GM12878 (cell line): Measurements from ENCODE around the gene FBXO42. TPM values are rescaled to one million over a fixed set of nuclear protein-coding genes. Genes with fewer than 3 reads are reported as not detected.

Experiments
- ATAC-seq: fragments of 200-7000 bp; cut with Tn5 transposase; 3 replicates; pipeline ENCODE4 v1.9.1; 2020; ENCODE audit warnings: mild to moderate bottlenecking, moderate library complexity
- BruUV-seq: library from RNA; stranded (reverse); fragments of 400-500 nt; replicated peaks from 2 replicates; lab custom pipeline; 2021; lab: Mats Ljungman, UMichigan
- CTCF ChIA-PET: fragments of 300-600 bp; sonication (Branson Sonifier 250); formaldehyde crosslinking; extraction: SDS; loops from one replicate; lab custom pipeline; 2021; ENCODE audit warnings: inconsistent platforms; lab: Yijun Ruan, JAX
- POLR2A ChIA-PET: fragments of 350-600 bp; formaldehyde crosslinking; extraction: SDS; loops from one replicate; lab custom pipeline; 2021; ENCODE audit warnings: inconsistent platforms; lab: Charles Lee
- RAD21 ChIA-PET: fragments of 300-600 bp; sonication (Branson Sonifier 250); formaldehyde crosslinking; loops from one replicate; lab custom pipeline; 2023; ENCODE audit warnings: antibody characterized with exemption; ENCODE audit not compliant: unreplicated experiment; lab: Charles Lee
- SMC1A ChIA-PET: fragments of 300-600 bp; sonication (Branson Sonifier 250); formaldehyde crosslinking; loops from one replicate; lab custom pipeline; 2023; ENCODE audit not compliant: unreplicated experiment, uncharacterized antibody; lab: Charles Lee
- DNase-seq: peaks from one replicate; pipeline ENCODE4 v3.0.0-alpha.2; 2011; ENCODE audit warnings: low read depth, low spot score
- FAIRE-seq: peaks from 3 replicates; lab custom pipeline; 2011; peaks lifted over from hg19 to GRCh38; lab: Jason Lieb, UNC
- H2AFZ ChIP-seq: 2 replicates; pipeline ENCODE4 v1.6.0; 2011; ENCODE audit warnings: low read depth, low read length, control low read depth; ENCODE audit not compliant: control insufficient read depth
- H3K27ac ChIP-seq: 2 replicates; pipeline ENCODE4 v1.5.1; 2011; ENCODE audit warnings: control low read depth; ENCODE audit not compliant: control insufficient read depth, insufficient read depth
- H3K27me3 ChIP-seq, 2 experiments: replicated peaks in 1 of 2; 2 replicates each; pipeline versions ENCODE4 v1.6.0 to v1.6.1; 2011; ENCODE audit warnings: low read length in 1 of 2; ENCODE audit not compliant: control insufficient read depth in 2 of 2, insufficient read depth in 2 of 2
- H3K36me3 ChIP-seq, 2 experiments: 2 replicates each; pipeline ENCODE4 v1.5.1; 2011; ENCODE audit warnings: low read length in 1 of 2; ENCODE audit not compliant: control insufficient read depth in 2 of 2, insufficient read depth in 2 of 2
- H3K4me1 ChIP-seq: 2 replicates; pipeline ENCODE4 v1.6.1; 2011; ENCODE audit warnings: mild to moderate bottlenecking, low read length, moderate library complexity, mixed read lengths; ENCODE audit not compliant: control insufficient read depth, insufficient read depth
- H3K4me2 ChIP-seq: 2 replicates; pipeline ENCODE4 v1.6.0; 2011; ENCODE audit warnings: control low read depth; ENCODE audit not compliant: control insufficient read depth, insufficient read depth
- H3K4me3 ChIP-seq: fragments of 200-600 bp; sonication (generic); 2 replicates; pipeline ENCODE4 v1.5.1; 2016
- H3K79me2 ChIP-seq: 2 replicates; pipeline ENCODE4 v1.6.0; 2011; ENCODE audit warnings: low read length; ENCODE audit not compliant: control insufficient read depth, insufficient read depth
- H3K9ac ChIP-seq: 2 replicates; pipeline ENCODE4 v1.8.0; 2011; ENCODE audit warnings: low read length, control low read depth, mixed read lengths; ENCODE audit not compliant: control insufficient read depth, insufficient read depth
- H3K9me3 ChIP-seq: replicated peaks from 3 replicates; pipeline ENCODE4 v1.5.1; 2011; ENCODE audit warnings: mild to moderate bottlenecking, low read length; ENCODE audit not compliant: control insufficient read depth, insufficient read depth
- H4K20me1 ChIP-seq: 2 replicates; pipeline ENCODE4 v1.6.0; 2011; ENCODE audit not compliant: control insufficient read depth, insufficient read depth
- CBX3 ChIP-seq: fragments of 200-600 bp; sonication (generic); IDR thresholded peaks from 2 replicates; pipeline ENCODE4 v1.6.1; 2016; ENCODE audit warnings: low read depth, borderline replicate concordance
- ELK1 ChIP-seq: IDR thresholded peaks from 2 replicates; pipeline ENCODE4 v1.6.1; 2012; ENCODE audit warnings: low read depth, low read length, improper control_type of control experiment
- NR2C2 ChIP-seq: IDR thresholded peaks from 2 replicates; pipeline ENCODE4 v1.6.1; 2011; ENCODE audit warnings: borderline replicate concordance, low read depth; ENCODE audit not compliant: control insufficient read depth, insufficient read length
- RB1 ChIP-seq: fragments of 450-650 bp; formaldehyde crosslinking; IDR thresholded peaks from 2 replicates; pipeline ENCODE4 v1.6.1; 2017; ENCODE audit warnings: mild to moderate bottlenecking, borderline replicate concordance
- SPI1 ChIP-seq: IDR thresholded peaks from 2 replicates; pipeline ENCODE4 v1.6.1; 2011; ENCODE audit warnings: low read depth, mild to moderate bottlenecking, low read length, moderate library complexity, borderline replicate concordance; ENCODE audit not compliant: insufficient read depth
- TCF12 ChIP-seq: IDR thresholded peaks from 2 replicates; pipeline ENCODE4 v1.6.1; 2011; ENCODE audit warnings: low read depth, mild to moderate bottlenecking, low read length
- USF1 ChIP-seq: IDR thresholded peaks from 2 replicates; pipeline ENCODE4 v1.6.1; 2011; ENCODE audit warnings: borderline replicate concordance, low read depth, mild to moderate bottlenecking, moderate library complexity, mixed read lengths, low read length; ENCODE audit not compliant: insufficient read depth; ENCODE audit errors: extremely low read length
- ZBTB40 ChIP-seq: fragments of 450-650 bp; IDR thresholded peaks from 2 replicates; pipeline ENCODE4 v1.6.1; 2016; ENCODE audit warnings: mild to moderate bottlenecking, moderate library complexity, borderline replicate concordance
- WGBS: methylation state at CpG from one replicate; pipeline ENCODE4 v1.1.6; 2016; ENCODE audit warnings: low lambda C conversion rate; ENCODE audit not compliant: insufficient replicate concordance, insufficient coverage; ENCODE audit errors: missing lambda C conversion rate; 5-methylcytosine and 5-hydroxymethylcytosine counted together
- in situ Hi-C: fragments of 300-500 bp; cut with MboI; formaldehyde crosslinking; loops from 9 replicates; pipeline ENCODE4 v1.14.3; 2018; ENCODE audit warnings: mixed read lengths
- intact Hi-C: fragments of 100-400 bp; cut with micrococcal nuclease; formaldehyde crosslinking; loops from one replicate; pipeline ENCODE4 v1.14.2; 2022; ENCODE audit not compliant: unreplicated experiment
- polyA plus RNA-seq, 11 experiments: library from polyadenylated mRNA; depleted of rRNA in 4 of 11; unstranded in 6 of 11; stranded (reverse) in 5 of 11; fragments of >200 nt; fragmentation: Nextera tagmentation in 4 of 11; fragmentation: Illumina TruSeq in 1 of 11; extraction: Ambion mirVana in 4 of 11; extraction: Trizol in 1 of 11; gene quantifications; 1 replicate in 1 of 11; 2 replicates in 10 of 11; pipeline versions ENCODE4 v1.2.1 to v1.2.3, GENCODE V29; 2011 to 2016; ENCODE audit warnings: inconsistent platforms in 2 of 11, missing spikeins in 2 of 11, low read depth in 1 of 11
- total RNA-seq, 4 experiments: library from RNA; depleted of rRNA in 3 of 4; stranded (reverse); fragments of >200 nt in 3 of 4; fragmentation: Illumina TruSeq in 1 of 4; extraction: Trizol in 1 of 4; gene quantifications; 2 replicates each; pipeline versions ENCODE4 v1.2.1 to v1.2.3, GENCODE V29; 2013 to 2021

The FBXO42 gene
- total and polyA plus RNA-seq, 10 of the 15 experiments (the other 5 are each of a cell fraction or from before 2014, with no cell fraction given), result 6.1 to 23.8 (median 15.2) TPM

GRCh38 chr1:16300436-16300835, 51.8 kb downstream of the FBXO42 start:
- POLR2A ChIA-PET, result no interaction called here
- no peak overlapping the region for H3K9ac ChIP-seq
- BruUV-seq, result no TSS peak
- no peaks in the 10 kb centered on the region for H3K4me1 ChIP-seq
- FAIRE-seq, result no peak
- no peaks in the 10 kb centered on the region for H3K27me3 ChIP-seq
- ATAC-seq, result no peak
- H3K79me2 ChIP-seq, result no peaks in the 10 kb centered on the region; the same call in 1 of the 2 replicates
- H4K20me1 ChIP-seq, result no peaks in the 10 kb centered on the region
- RAD21 ChIA-PET, result no interaction called here
- H2AFZ ChIP-seq, result no peak overlapping the region
- H3K4me2 ChIP-seq, result no peak overlapping the region
- DNase-seq, result no peak
- no peaks in the 10 kb centered on the region for H3K9me3 ChIP-seq
- H3K27ac ChIP-seq, result no peak overlapping the region
- intact Hi-C loops, result no loop called here
- CTCF ChIA-PET, result no interaction called here
- TF ChIP-seq RB1 (no peak), SPI1 (no peak), ELK1 (no peak), ZBTB40 (no peak), USF1 (no peak), NR2C2 (no peak), CBX3 (no peak), TCF12 (no peak)
- H3K4me3 ChIP-seq, result no peak overlapping the region
- SMC1A ChIA-PET, result no interaction called here
- WGBS, result 98% methylated on average over 3 of the region's 3 CpGs
- peaks cover 4 to 21% of the 10 kb centered on the region in 2 experiments for H3K36me3 ChIP-seq
- in situ Hi-C loops, result no loop called here
